Pancreas (tissue), 10 donors: Measurements from ENCODE around the gene SLC27A1. TPM values are rescaled to one million over a fixed set of nuclear protein-coding genes. Genes with fewer than 3 reads are reported as not detected.
"Not testable (repeated sequence)": the region's sequence is repeated elsewhere in the genome, so short reads cannot be mapped to it uniquely, and the experiment has no call there.

Source experiments
- ATAC-seq, 4 donors: fragments of 200-7000 bp; cut with Tn5 transposase; one replicate each; pipeline versions ENCODE4 v1.8.0 to v1.9.1; 2020; ENCODE audit warnings: mild to moderate bottlenecking in 4 of 4, moderate library complexity in 4 of 4
- DNase-seq, 6 donors: peaks; one replicate each; pipeline ENCODE4 v3.0.0-alpha.2; 2020
- FAIRE-seq: peaks from 2 replicates; lab custom pipeline; 2012; peaks lifted over from hg19 to GRCh38; lab: Jason Lieb, UNC
- H3K27ac ChIP-seq, 4 donors: fragments of 200-600 bp; sonication (generic); 1 replicate in 3 of 4; 2 replicates in 1 of 4; pipeline versions ENCODE4 v1.5.0 to v1.8.0; 2020
- H3K27me3 ChIP-seq, 4 donors: fragments of 200-600 bp; one replicate each; pipeline ENCODE4 v1.8.0; 2021
- H3K36me3 ChIP-seq, 3 donors: fragments of 200-600 bp; sonication (generic) in 1 of 3; one replicate each; pipeline versions ENCODE4 v1.5.0 to v1.8.0; 2020 to 2021
- H3K4me1 ChIP-seq, 3 donors: fragments of 200-600 bp; one replicate each; pipeline ENCODE4 v1.8.0; 2021
- H3K4me3 ChIP-seq, 4 donors: fragments of 200-600 bp; sonication (generic) in 2 of 4; one replicate each; pipeline versions ENCODE4 v1.5.0 to v1.8.0; 2020 to 2021
- H3K9me3 ChIP-seq, 4 donors: fragments of 200-600 bp; one replicate each; pipeline ENCODE4 v1.8.0; 2021
- CTCF ChIP-seq, 4 donors: fragments of 200-600 bp; sonication (generic) in 3 of 4; IDR thresholded peaks; one replicate each; pipeline versions ENCODE4 v1.5.0 to v1.8.0; 2021; ENCODE audit warnings: antibody characterized with exemption in 4 of 4
- WGBS, 2 donors: extraction: QIAGEN DNeasy Blood & Tissue Kit; methylation state at CpG; one replicate each; pipeline ENCODE4 v1.1.7; 2013; 5-methylcytosine and 5-hydroxymethylcytosine counted together
- intact Hi-C, 3 donors: fragments of 100-400 bp; cut with DNase I; formaldehyde crosslinking; loops; one replicate each; pipeline versions ENCODE4 v1.11.1 to v1.14.2; 2022
- polyA plus RNA-seq, 2 donors: library from polyadenylated mRNA; stranded (reverse); fragments of 200-250 nt; gene quantifications; one replicate each; pipeline ENCODE4 v1.2.3, GENCODE V29; 2013
- total RNA-seq, 6 donors: library from RNA; stranded (reverse); fragmentation: NEBNext Ultra II Directional in 4 of 6; extraction: Animal tissue kit (Norgen Biotek cat#: 25700) in 4 of 6; gene quantifications; one replicate each; pipeline versions ENCODE4 v1.2.1 to v1.2.4, GENCODE V29; 2021 to 2023
- donor health status: healthy with polysubstance abuse.
- donor health status: DM: no; HTN: no; CAD: no; lungs with moderate emphysema.
- donor health status: DM: no; HTN: no; CAD: no.
- donor health status: control.
- donor health status: control.
- donor health status: Bipolar disorder and iron deficiency.
- donor health status: DM: yes; HTN: yes; CAD: no.
- donor health status: DM: no; HTN: no; CAD: no.
- donor health status: DM: no; HTN: no; CAD: no.
- donor health status: DM: yes; HTN: yes; CAD: no.

The SLC27A1 gene
- total and polyA plus RNA-seq, 8 donors, result 9.4 to 37.1 (median 11.4) TPM

DNA sequence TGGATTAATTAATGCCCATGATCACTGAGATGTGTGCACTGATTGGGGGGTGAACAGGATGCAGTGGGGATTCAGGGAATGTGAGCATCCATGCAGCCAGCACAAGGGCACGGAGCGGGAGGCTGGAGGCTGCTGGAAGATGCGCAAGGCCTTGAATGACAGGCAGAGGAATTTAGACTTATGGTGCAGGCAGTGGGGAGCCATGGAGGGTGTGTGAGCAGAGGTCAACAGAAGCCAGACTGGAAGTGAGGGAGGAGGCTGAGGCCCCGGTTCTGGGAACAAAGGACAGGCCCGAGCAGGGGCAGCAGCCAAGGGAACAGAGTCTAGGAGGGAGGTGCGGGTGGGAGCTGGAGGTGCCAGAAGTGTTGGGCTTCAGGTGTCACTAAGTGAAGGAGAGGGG lies 77.8 kb downstream of the SLC27A1 start:
- no peak for TF ChIP-seq CTCF (IDR thresholded peaks at IDR 0.05)
- WGBS, 2 donors, result 84% methylated on average over 6 of the region's 6 CpGs
- FAIRE-seq (no peak), DNase-seq (no peak), ATAC-seq (no peak)
- Histone ChIP-seq H3K4me1 (no peaks in the 10 kb centered on the region), H3K9me3 (no peaks in the 10 kb centered on the region), H3K27me3 (no peaks in the 10 kb centered on the region), H3K36me3 (no peaks in the 10 kb centered on the region), H3K27ac (no peak overlapping the region), H3K4me3 (no peak overlapping the region)
- intact Hi-C loops, result no loop called here

DNA sequence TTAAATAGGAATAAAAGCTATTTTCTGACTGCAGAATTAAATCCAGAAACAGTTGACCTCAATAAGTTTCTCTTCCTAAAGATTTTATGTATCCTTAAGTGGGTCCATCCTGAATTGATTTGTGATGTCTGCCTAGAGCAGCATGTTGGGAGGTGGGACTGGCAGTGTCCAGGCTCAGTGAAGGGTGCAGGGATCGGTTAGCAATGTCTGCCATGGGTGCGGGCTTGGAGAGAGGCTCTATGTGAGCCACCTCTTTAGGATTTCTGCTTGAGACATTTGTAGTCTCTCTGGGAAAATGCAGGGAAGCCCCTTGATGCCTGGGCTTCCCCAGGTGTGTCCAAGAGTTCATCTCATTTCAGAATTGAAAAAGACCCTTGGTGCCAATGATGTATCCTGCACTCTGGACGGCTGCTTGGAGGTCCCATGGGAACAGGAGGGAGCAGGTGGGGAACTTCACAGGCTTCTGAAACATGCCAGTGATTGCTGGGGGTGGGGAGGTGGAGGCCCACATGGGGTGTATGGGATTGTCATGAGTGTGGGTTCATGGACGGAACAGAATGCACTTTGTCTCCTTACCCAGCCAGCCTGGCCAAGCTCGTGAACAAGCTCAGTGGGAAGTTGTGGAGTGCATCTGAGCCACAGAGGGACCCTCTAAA lies 78.9 kb downstream of the SLC27A1 start:
- intact Hi-C loops, result no loop called here
- Histone ChIP-seq H3K27me3 (no peaks in the 10 kb centered on the region), H3K9me3 (no peaks in the 10 kb centered on the region), H3K4me1 (no peaks in the 10 kb centered on the region), H3K27ac (no peak overlapping the region), H3K4me3 (no peak overlapping the region), H3K36me3 (no peaks in the 10 kb centered on the region)
- DNase-seq (no peak), ATAC-seq (no peak), FAIRE-seq (no peak)
- no peak for TF ChIP-seq CTCF (IDR thresholded peaks at IDR 0.05)
- WGBS, 2 donors, result 58 to 66% methylated on average over 5 of the region's 5 CpGs

GRCh38 chr19:17550076-17550667 lies 79.8 kb downstream of the SLC27A1 start:
- no peak overlapping the region for H3K4me3 ChIP-seq
- no peaks in the 10 kb centered on the region for H3K9me3 ChIP-seq
- DNase-seq (no peak), ATAC-seq (no peak), FAIRE-seq (no peak)
- 86 to 96% methylated on average over 4 of the region's 4 CpGs for WGBS, 2 donors
- no peak for TF ChIP-seq CTCF (IDR thresholded peaks at IDR 0.05)
- intact Hi-C loops, result no loop called here
- peaks cover 0 to 4% (median 0%) of the 10 kb centered on the region in 3 donors for H3K4me1 ChIP-seq
- H3K27me3 ChIP-seq, result no peaks in the 10 kb centered on the region
- no peak overlapping the region for H3K27ac ChIP-seq
- no peaks in the 10 kb centered on the region for H3K36me3 ChIP-seq

DNA sequence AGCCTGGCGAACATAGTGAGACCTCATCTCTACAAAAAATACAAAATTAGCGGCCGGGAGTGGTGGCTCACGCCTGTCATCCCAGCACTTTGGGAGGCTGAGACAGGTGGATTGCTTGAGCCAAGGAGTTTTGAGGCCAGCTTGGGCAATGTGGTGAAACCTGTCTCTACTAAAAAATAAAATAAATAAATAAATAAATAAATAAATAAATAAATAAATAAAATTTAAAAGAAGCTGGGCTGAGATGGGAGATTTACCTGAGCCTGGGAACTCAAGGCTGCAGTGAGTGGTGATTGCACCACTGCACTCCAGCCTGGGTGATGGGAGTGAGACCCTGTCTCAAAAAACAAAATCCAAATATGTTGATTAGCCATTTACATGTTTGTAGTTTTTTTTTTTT lies 82.4 kb downstream of the SLC27A1 start:
- H3K9me3 ChIP-seq, H3K27ac ChIP-seq, H3K4me3 ChIP-seq, H3K27me3 ChIP-seq, FAIRE-seq, ATAC-seq, DNase-seq, H3K36me3 ChIP-seq, intact Hi-C loops, H3K4me1 ChIP-seq: not testable (repeated sequence)
- 90 to 98% methylated on average over 4 of the region's 4 CpGs for WGBS, 2 donors

DNA sequence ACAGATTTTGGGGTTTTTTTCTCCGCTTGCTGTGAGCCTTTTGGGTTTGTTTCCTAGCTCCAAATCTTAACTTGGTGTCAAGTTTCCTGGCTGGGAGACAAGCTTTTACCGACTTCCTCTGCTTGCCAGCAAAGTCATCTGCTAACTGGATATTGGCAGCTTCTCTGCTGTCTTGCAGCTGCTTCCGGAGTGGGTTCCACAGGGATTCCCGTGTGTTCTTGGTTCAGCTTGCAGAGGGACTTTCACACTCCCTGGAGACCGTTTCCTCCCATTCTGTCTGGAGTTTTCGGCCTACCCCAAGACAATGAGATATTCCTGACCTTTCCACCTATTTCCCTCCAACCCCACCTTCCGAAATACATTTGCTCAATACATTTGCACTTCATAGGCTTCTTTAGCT lies 82.9 kb downstream of the SLC27A1 start:
- no peak overlapping the region for H3K4me3 ChIP-seq
- no peaks in the 10 kb centered on the region for H3K9me3 ChIP-seq
- no peak for ATAC-seq
- peak in 2 of 6 donors; percentile 25 to 37 for DNase-seq
- intact Hi-C loops, result no loop called here
- H3K36me3 ChIP-seq, result peaks cover 0 to 4% (median 0%) of the 10 kb centered on the region in 3 donors
- 45 to 53% methylated on average over 7 of the region's 7 CpGs for WGBS, 2 donors
- H3K27ac ChIP-seq, result no peak overlapping the region
- TF ChIP-seq CTCF (IDR thresholded peaks at IDR 0.05), result no peak
- no peak for FAIRE-seq
- H3K27me3 ChIP-seq, result no peaks in the 10 kb centered on the region
- H3K4me1 ChIP-seq, result peaks cover 0 to 9% (median 0%) of the 10 kb centered on the region in 3 donors
